Measurements from ENCODE around the gene SLA2. TPM values are rescaled to one million over a fixed set of nuclear protein-coding genes. Genes with fewer than 3 reads are reported as not detected.
A peak's percentile ranks its signal among the peaks of the same experiment; 100 is the strongest.
"Not testable (repeated sequence)": the region's sequence is repeated elsewhere in the genome, so short reads cannot be mapped to it uniquely, and the experiment has no call there.

Gene SLA2
- total RNA-seq, 1 donor from 2014 or later = 0.12 TPM

- ATAC-seq = peak; percentile 23
Observed at GRCh38 chr20:36573798-36574365, 72.1 kb downstream of the SLA2 start.

GRCh38 chr20:36573103-36573797, 72.7 kb downstream of the SLA2 start, which contains the start of gene TGIF2:
Gene TGIF2, plus strand, starts transcription at chr20:36573597. Its CDS starts 5,178 bp downstream, at chr20:36578775.
- ATAC-seq = peak; percentile 78

GRCh38 chr20:36572701-36573102, 73.3 kb downstream of the SLA2 start:
- ATAC-seq = peak; percentile 2

- no peak for ATAC-seq
Observed at GRCh38 chr20:36571564-36572504, 74.2 kb downstream of the SLA2 start.

GRCh38 chr20:36569847-36570429, 76.1 kb downstream of the SLA2 start:
- ATAC-seq = no peak

- no peak for ATAC-seq
Observed at GRCh38 chr20:36565520-36565919, 80.5 kb downstream of the SLA2 start.

GRCh38 chr20:36564726-36565121, 81.3 kb downstream of the SLA2 start:
- ATAC-seq = not testable (repeated sequence)

GRCh38 chr20:36564078-36564725, 81.8 kb downstream of the SLA2 start:
- ATAC-seq = not testable (repeated sequence)

- ATAC-seq = no peak
Observed at GRCh38 chr20:36563374-36563773, 82.6 kb downstream of the SLA2 start.

GRCh38 chr20:36562724-36563123, 83.3 kb downstream of the SLA2 start:
- no peak for ATAC-seq

Other genes with a start within 250 kb of the SLA2 start
- 28.8 TPM for gene MYL9, start 104.7 kb downstream of the SLA2 start, total RNA-seq
- gene TGIF2, start 72.6 kb downstream of the SLA2 start, total RNA-seq = 7.5 TPM
- gene RAB5IF, start 40.4 kb downstream of the SLA2 start, total RNA-seq = 185 TPM
- 15.3 TPM for gene NDRG3, start 99.9 kb upstream of the SLA2 start, total RNA-seq
- 8.9 TPM for gene DSN1, start 127.6 kb upstream of the SLA2 start, total RNA-seq
- 0.20 TPM for gene TLDC2, start 229.9 kb upstream of the SLA2 start, total RNA-seq

Data from esophagus mucosa (tissue), 1 donor.